ENCODE data around the gene IBTK. TPM values are rescaled to one million over a fixed set of nuclear protein-coding genes. Genes with fewer than 3 reads are reported as not detected.

The IBTK gene
- polyA plus RNA-seq, 2 of the 4 experiments (the other 2 are of a cell fraction), result 34.2 to 87.3 TPM

DNA sequence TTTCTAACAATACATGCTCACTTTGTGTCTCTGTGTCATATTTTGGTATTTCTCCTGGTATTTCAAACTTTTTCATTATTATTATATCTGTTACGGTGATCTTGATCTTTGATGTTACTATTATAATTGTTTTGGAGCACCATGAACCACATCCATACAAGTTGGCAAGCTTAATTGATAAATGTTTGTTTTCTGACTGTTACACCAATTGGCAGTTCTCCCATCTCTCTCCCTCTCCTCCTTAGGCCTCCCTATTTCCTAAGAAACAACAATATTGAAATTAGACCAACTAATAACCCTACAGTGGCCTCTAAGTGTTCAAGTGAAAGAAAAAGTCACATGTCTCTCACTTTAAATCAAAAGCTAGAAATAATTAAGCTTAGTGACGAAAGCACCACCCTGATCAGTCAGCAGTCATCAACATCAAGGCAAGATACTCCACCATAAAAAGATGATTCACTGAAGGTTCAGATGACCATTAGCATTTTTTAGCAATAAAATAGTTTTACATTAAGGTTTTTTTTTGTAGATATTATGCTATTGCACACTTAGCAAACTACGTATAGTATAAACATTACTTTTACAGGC lies 61.5 kb downstream of the IBTK start:
- FAIRE-seq, result no peak

GRCh38 chr6:82183642-82184282 lies 63.8 kb downstream of the IBTK start:
- Histone ChIP-seq H3K4me1 (no peaks in the 10 kb centered on the region), H3K4me3 (no peak overlapping the region), H3K9me3 (no peaks in the 10 kb centered on the region), H3K27ac (no peak overlapping the region), H3K4me2 (no peak overlapping the region)
- POLR2A ChIA-PET, result no interaction called here
- TF ChIP-seq NR3C1 (IDR thresholded peaks at IDR 0.05) (no peak), FOXS1 (CRISPR knock-in tag; IDR thresholded peaks at IDR 0.05) (no peak), SMC3 (IDR thresholded peaks at IDR 0.05) (no peak), NPAS2 (CRISPR knock-in tag; IDR thresholded peaks at IDR 0.05; ENCODE audit: borderline replicate concordance) (no peak), E2F6 (IDR thresholded peaks at IDR 0.05; ENCODE audit: borderline replicate concordance, low read depth) (no peak), HOXA7 (CRISPR knock-in tag; IDR thresholded peaks at IDR 0.05) (no peak), EHF (CRISPR knock-in tag; IDR thresholded peaks at IDR 0.05) (no peak), HOXB13 (CRISPR knock-in tag; IDR thresholded peaks at IDR 0.05; ENCODE audit: low read depth) (no peak)
- TF ChIP-seq, protein P1, sequence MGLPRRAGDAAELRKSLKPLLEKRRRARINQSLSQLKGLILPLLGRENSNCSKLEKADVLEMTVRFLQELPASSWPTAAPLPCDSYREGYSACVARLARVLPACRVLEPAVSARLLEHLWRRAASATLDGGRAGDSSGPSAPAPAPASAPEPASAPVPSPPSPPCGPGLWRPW (IDR thresholded peaks at IDR 0.05), result no peak
- DNase-seq (ENCODE audit: low read depth in 1 of 2, low spot score in 1 of 2) (no peak), ATAC-seq (no peak), FAIRE-seq (no peak)
- CTCF ChIA-PET, result no interaction called here

More for the DNA sequence above, 61.5 kb downstream of the IBTK start:
- ChIA-PET CTCF (interaction anchor here (1.6 kb wide), 1 partner anchor 871 kb away, joined by 5 read pairs; no protein-coding TSS in a partner anchor), POLR2A (no interaction called here)
- 89% methylated on average over 3 of the region's 3 CpGs for WGBS (ENCODE audit: missing lambda C conversion rate)
- Histone ChIP-seq H3K27ac (no peak overlapping the region), H3K4me1 (no peaks in the 10 kb centered on the region), H3K4me3 (no peak overlapping the region), H3K4me2 (no peak overlapping the region), H3K9me3 (no peaks in the 10 kb centered on the region)
- DNase-seq (ENCODE audit: low read depth in 1 of 2, low spot score in 1 of 2) (no peak), ATAC-seq (no peak)
- TF ChIP-seq CBX2 (IDR thresholded peaks at IDR 0.05; ENCODE audit: borderline replicate concordance, low read depth), result no peak
- no peak for TF ChIP-seq MAX (IDR thresholded peaks at IDR 0.05)
- no peak for TF ChIP-seq GATA3 (IDR thresholded peaks at IDR 0.05; ENCODE audit: borderline replicate concordance)
- no peak for TF ChIP-seq JUNB (IDR thresholded peaks at IDR 0.05)
- TF ChIP-seq RFX5 (IDR thresholded peaks at IDR 0.05), result no peak
- no peak for TF ChIP-seq JUN (IDR thresholded peaks at IDR 0.05)

DNA sequence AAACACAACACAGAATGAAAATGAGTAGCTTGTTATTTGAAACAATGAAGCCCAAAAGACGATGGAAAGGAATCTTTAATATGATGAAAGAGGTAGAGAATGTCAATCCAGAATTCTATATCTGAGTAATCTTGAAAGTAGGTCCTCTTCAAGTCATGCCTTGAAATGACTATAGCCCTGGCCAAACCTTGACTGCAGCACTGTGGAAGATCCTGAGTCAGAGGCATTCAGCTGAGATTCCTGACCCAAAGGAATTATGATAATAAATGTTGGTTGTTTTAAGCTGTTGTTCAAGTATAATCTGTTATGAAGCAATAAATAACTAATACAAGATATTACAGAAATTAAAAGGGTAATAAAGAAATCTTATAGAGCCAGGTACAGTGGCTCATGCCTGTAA lies 64.8 kb downstream of the IBTK start:
- CTCF ChIA-PET, result no interaction called here
- no peak overlapping the region for H3K27ac ChIP-seq
- no peak for DNase-seq (ENCODE audit: low read depth in 1 of 2, low spot score in 1 of 2)

DNA sequence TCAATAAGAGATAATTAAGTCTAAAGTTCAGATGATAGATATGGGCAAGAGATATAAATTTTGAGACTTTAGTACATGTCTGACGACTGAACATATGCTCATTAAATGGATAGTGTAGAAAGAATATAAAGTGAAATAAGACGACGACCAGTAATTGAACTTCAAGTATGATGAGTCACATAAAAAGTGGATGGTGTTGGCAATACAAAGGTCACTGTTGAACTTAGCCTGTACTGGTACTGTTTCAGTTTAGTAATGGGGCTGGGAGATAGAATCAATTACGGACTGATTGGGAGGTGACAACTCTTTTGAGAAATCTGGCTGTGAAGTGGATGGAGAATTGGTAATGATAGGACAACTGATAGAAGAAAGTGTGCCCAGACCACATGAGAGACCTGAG lies 68.1 kb downstream of the IBTK start:
- no peak for FAIRE-seq
- ChIA-PET POLR2A (no interaction called here), CTCF (no interaction called here)
- Histone ChIP-seq H3K9me3 (no peaks in the 10 kb centered on the region), H3K4me3 (no peak overlapping the region), H3K4me2 (no peak overlapping the region), H3K27ac (no peak overlapping the region), H3K4me1 (no peaks in the 10 kb centered on the region)
- no peak for DNase-seq (ENCODE audit: low read depth in 1 of 2, low spot score in 1 of 2)
- ATAC-seq, result no peak
- no peak for TF ChIP-seq MAFK (IDR thresholded peaks at IDR 0.05; ENCODE audit: partially characterized antibody)
- no peak for TF ChIP-seq SMC3 (IDR thresholded peaks at IDR 0.05)
- TF ChIP-seq TFCP2L1 (CRISPR knock-in tag; IDR thresholded peaks at IDR 0.05), result no peak
- TF ChIP-seq TP53 (CRISPR knock-in tag; IDR thresholded peaks at IDR 0.05), result no peak
- no peak for TF ChIP-seq JUNB (IDR thresholded peaks at IDR 0.05)
- TF ChIP-seq FOSB (CRISPR knock-in tag; IDR thresholded peaks at IDR 0.05), result no peak
- no peak for TF ChIP-seq ZFP36 (IDR thresholded peaks at IDR 0.05; ENCODE audit: borderline replicate concordance, partially characterized antibody)
- 78% methylated on average over 4 of the region's 4 CpGs for WGBS (ENCODE audit: missing lambda C conversion rate)

More for the DNA sequence above, 64.8 kb downstream of the IBTK start:
- ATAC-seq, result no peak
- POLR2A ChIA-PET, result no interaction called here
- Histone ChIP-seq H3K4me3 (no peak overlapping the region), H3K4me1 (no peaks in the 10 kb centered on the region), H3K4me2 (no peak overlapping the region), H3K9me3 (no peaks in the 10 kb centered on the region)
- 63% methylated on average over 1 of the region's 1 CpG for WGBS (ENCODE audit: missing lambda C conversion rate)
- TF ChIP-seq FOSB (CRISPR knock-in tag; IDR thresholded peaks at IDR 0.05) (no peak), NR3C1 (IDR thresholded peaks at IDR 0.05) (no peak), CBX8 (IDR thresholded peaks at IDR 0.05) (no peak), HOXB13 (CRISPR knock-in tag; IDR thresholded peaks at IDR 0.05; ENCODE audit: low read depth) (no peak), EHF (CRISPR knock-in tag; IDR thresholded peaks at IDR 0.05) (no peak), MAFK (IDR thresholded peaks at IDR 0.05; ENCODE audit: partially characterized antibody) (no peak), POLR2AphosphoS2 (conservative IDR thresholded peaks at IDR 0.05; ENCODE audit: low read length) (no peak)
- FAIRE-seq, result no peak
